HuH-7.5 (cell line): Measurements from ENCODE around the gene NPSR1.
"Not testable (repeated sequence)": the region's sequence is repeated elsewhere in the genome, so short reads cannot be mapped to it uniquely, and the experiment has no call there.

ENCODE experiments used
- DNase-seq: peaks from one replicate; pipeline ENCODE4 v3.0.0; 2011; ENCODE audit warnings: low spot score

Gene NPSR1

DNA sequence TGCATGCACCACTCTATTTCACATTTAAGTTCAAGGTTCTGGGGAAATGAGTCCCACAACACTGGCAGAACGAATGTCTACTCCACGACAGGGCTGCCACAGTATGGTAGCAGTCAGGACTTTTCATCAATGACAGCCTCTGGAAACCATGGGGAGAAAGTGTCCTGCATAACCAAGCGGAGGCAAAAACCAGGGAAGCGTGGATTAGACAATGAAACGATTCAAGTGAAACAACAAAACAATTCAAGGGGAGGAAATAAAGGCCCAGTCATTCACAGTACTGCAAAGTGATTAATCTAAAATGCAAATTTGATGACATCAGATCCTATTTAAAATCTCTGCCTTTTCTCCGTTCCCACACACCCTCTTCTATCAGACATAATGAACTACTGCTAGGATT, 211.0 kb downstream of the NPSR1 start:
- no peak for DNase-seq

DNA sequence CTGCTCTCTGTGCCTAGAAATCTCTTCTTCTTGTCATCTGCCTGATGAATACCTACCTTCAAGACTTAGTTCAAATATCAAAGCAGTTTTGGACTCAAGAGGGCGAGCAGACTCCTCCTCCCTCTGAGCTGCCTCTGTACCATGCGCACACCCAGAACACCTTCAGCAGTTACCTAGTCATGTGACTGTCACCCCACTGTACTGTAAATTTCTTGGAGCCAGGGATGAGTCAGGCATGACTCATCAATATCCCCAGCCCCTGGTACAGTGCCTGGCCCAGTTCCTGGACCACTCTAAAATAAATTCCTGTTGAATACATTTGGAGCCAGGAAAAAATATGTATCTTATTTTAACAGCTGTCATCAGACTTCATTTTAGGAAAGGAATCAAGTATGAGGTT, 212.0 kb downstream of the NPSR1 start:
- DNase-seq, result not testable (repeated sequence)

DNA sequence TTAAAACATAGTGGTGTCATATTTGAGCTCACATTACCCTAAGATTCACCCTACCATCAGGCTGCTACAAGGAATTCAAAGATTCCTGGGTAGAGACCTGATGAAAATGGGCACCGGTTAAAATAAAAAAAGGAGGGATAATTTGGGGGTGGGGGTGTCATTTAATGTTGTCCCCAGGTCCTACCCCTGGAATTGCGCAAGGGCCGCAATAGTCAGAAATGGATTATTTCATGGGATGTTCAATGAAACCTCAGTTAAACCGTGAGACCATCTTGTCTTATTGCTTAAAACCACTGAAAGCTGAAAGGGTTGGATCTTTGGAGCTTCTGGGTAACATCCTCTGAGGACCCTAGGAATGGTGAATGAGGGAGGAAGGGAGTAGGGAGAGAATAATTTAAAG, 216.3 kb downstream of the NPSR1 start:
- DNase-seq, result not testable (repeated sequence)

DNA sequence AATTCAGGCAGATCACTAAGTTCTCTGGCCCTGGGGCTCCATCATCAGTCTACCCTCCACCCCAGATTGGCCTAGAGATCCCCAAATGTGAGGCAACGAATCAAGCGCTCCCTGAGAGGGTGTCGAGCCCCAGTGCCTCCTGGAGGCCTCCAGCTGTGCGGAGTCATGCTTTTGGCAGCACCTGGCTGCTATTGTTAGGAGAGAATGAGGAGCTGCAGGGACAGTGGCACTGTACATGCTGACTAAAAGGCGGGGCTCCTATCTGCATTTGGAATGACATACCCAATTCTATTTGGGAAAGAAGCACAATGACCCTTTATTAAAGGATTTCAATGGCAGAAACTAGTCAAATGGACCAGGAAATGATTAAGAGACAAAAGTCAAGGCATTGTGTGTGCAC, 217.5 kb downstream of the NPSR1 start:
- DNase-seq, result no peak

DNA sequence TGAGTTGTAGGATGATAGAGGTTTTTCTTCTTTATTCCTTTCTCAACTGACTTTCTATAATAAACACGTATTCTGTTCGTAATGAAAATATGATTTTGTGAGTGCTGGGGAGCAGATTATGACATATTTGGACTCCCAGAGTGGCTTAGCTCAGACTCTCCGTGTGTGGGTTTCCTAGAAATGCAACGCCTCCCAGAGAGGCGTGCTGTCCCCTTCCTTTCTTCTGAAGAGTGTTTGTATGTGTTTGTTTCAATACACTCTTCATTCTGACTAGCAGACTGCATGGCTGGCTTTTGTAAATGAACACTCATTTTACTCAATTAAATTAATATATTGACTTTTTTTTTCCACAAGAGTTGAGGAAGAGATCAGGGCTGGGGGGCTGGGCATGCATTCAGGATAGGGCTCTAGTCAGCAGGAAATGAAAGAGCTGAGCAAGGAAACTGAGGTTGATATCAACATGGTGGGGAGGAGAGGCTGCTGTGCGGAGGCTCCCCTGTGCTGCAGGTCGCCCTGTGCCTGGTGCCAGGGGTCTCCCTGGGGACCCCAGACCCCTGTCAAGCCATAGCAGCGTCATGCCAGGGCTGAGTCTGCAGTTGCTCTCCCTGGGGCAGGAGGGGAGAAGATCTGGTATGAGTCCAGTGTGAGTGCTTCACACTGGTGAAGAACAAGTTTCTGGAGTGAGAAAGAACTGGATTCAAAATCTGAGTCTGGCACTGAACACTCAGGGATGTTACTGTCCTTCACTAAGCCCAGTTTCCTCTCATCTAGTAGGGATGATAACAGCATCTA, 221.1 kb downstream of the NPSR1 start:
- not testable (repeated sequence) for DNase-seq

DNA sequence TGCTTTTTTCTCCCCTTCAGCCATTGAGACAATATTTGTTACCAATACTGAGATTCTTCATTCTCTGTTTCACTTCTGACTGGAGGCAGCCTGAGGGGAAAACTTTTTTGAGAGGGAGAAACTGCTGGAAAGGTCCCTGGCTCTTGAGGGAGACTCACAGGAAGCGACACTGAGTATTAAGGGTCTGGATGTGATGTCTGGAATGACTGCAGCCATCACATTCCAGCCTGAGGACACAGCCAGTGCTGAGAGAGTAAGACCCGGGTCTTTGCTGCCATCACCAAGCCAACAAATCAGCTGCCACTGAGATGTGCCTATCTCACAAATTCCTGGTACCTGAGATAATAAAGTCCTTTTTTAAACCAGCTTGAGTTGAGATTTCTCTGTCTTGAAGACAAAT, 221.9 kb downstream of the NPSR1 start:
- no peak for DNase-seq

DNA sequence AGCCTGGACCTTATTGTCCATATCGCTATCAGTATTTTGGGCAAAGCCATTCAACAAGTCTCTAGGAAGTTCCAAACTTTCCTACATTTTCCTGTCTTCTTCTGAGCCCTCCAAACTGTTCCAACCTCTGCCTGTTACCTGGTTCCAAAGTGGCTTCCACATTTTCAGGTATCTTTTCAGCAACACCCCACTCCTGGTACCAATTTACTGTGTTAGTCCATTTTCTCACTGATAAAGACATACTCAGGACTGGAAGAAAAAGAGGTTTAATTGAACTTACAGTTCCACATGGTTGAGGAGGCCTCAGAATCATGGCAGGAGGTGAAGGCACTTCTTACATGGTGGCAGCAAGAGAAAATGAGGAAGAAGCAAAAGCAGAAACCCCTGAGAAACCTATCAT, 225.8 kb downstream of the NPSR1 start:
- not testable (repeated sequence) for DNase-seq

DNA sequence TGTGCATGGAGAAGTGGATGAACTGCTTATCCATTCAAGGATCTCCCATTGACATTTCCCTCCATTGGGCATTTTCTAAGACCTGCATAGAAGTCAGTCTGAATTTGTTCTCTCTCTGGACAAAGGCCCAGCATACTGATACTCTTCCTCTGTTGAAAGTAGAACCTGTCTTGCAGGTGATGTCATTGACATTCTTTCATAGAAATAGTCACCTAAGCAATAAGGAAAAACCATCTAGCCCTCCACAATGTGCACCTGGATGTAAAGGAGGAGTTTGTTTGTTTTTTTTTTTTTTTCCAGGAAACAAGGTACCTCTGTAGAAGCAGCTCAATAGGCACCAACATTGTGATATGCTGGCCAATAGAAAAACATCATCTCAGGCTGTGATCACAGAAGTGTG, 228.8 kb downstream of the NPSR1 start:
- DNase-seq, result no peak

DNA sequence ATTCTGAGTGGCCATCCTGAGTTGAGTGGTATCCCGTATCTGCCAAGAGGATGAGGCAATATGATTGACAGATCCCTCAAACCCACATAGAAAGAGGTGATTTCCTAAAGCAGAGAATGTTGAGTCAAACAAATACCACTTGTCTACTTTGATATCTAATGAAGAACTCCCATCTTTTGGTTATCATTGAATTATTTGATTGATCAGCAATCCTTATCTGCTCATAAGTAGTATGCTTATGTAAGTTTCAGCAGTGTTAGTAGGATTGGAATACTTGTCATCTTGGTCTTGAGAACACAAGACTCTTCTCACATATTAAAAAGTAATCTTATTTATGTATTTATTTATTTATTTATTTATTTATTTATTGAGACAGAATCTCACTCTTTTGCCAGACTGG, 231.9 kb downstream of the NPSR1 start:
- no peak for DNase-seq

DNA sequence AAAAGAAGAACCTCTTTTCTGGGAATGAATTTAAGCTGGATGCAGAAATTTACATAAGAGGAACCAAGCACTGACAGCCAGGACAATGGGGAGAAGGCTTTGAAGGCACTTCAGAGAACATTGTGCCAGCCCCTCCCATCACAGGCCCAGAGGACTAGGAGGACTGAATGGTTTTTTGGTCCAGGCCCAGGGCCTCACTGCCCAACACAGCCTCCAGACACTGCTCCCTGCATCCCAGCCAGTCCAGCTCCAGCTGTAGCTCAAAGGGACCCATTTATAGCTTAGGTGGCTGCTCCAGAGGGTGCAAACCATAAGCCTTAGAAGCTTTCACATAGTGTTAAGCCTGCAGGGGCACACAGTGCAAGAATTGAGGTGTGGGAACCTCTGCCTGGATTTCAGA, 237.2 kb downstream of the NPSR1 start:
- DNase-seq, result no peak
